Rectal smooth muscle tissue (tissue), 1 donor: ENCODE measurements around the gene HAUS2.
A peak's percentile ranks its signal among the peaks of the same experiment; 100 is the strongest.

Source experiments
- H3K27ac ChIP-seq: one replicate; pipeline ENCODE4 v1.7.0; 2013; ENCODE audit warnings: low read depth, low read length, inconsistent platforms
- H3K27me3 ChIP-seq: one replicate; pipeline ENCODE4 v1.7.0; 2013; ENCODE audit warnings: low read length; ENCODE audit not compliant: control insufficient read depth, insufficient read depth
- H3K36me3 ChIP-seq: one replicate; pipeline ENCODE4 v1.7.0; 2013; ENCODE audit warnings: low read length; ENCODE audit not compliant: control insufficient read depth, insufficient read depth
- H3K4me1 ChIP-seq: one replicate; pipeline ENCODE4 v1.7.0; 2013; ENCODE audit warnings: low read length; ENCODE audit not compliant: control insufficient read depth, insufficient read depth
- H3K4me3 ChIP-seq: one replicate; pipeline ENCODE4 v1.7.0; 2013; ENCODE audit warnings: low read length
- H3K9ac ChIP-seq: one replicate; pipeline ENCODE4 v1.7.0; 2013; ENCODE audit warnings: low read length

Gene HAUS2

GRCh38 chr15:42548249-42549031, at the start of gene HAUS2, which contains the start of gene LRRC57:
TSS of gene HAUS2 (plus strand) at chr15:42548838. CDS start at chr15:42548873, 35 bp downstream.
TSS of gene LRRC57 (minus strand) at chr15:42548793. CDS start at chr15:42548434, 359 bp downstream.
- H3K27ac ChIP-seq, result peak within 1 kb of the TSS; percentile 96
- peak within 1 kb of the TSS; percentile 94 for H3K4me3 ChIP-seq
- peaks cover 12% of the 10 kb centered on the region for H3K4me1 ChIP-seq
- H3K27me3 ChIP-seq, result no peaks in the 10 kb centered on the region
- peaks cover 9% of the 10 kb centered on the region for H3K36me3 ChIP-seq
- H3K9ac ChIP-seq, result peak within 1 kb of the TSS; percentile 90

DNA sequence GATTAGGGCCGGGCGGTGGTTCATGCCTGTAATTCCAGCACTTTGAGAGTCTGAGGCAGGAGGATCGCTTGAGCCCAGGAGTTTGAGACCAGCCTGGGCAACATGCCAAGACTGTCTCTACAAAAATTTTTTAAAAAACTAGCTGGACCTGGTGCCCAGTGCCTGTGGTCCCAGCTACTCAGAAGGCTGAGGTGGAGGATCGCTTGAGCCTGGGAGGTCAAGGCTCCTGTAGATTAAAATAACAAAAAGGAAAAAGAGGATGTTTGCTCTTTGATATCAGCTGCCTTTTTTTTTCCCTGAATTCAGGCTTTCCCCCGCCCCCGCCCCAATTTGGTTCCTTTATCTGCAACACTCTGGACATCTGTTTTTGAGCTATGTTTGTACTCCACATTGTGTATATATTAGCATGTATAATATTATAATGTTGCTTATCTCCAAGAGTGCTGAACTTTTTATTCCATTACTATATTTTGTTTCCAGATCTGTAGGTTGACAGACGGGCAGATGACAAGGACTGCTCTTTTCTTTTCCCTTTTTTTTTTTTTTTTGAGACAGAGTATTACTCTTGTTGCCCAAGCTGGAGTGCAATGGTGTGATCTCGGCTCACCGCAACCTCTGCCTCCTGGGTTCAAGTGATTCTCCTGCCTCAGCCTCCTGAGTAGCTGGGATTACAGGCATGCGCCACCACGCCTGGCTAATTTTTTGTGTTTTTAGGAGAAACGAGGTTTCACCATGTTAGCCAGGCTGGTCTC, 48.6 kb upstream of the HAUS2 start:
- Histone ChIP-seq H3K36me3 (no peaks in the 10 kb centered on the region), H3K27me3 (no peaks in the 10 kb centered on the region), H3K9ac (no peak overlapping the region), H3K4me1 (no peaks in the 10 kb centered on the region), H3K4me3 (no peak overlapping the region), H3K27ac (no peak overlapping the region)

GRCh38 chr15:42502477-42502876, 46.2 kb upstream of the HAUS2 start:
- Histone ChIP-seq H3K4me3 (no peak overlapping the region), H3K4me1 (no peaks in the 10 kb centered on the region), H3K9ac (no peak overlapping the region), H3K27me3 (no peaks in the 10 kb centered on the region), H3K36me3 (no peaks in the 10 kb centered on the region), H3K27ac (no peak overlapping the region)

- Histone ChIP-seq H3K9ac (no peak overlapping the region), H3K4me1 (no peaks in the 10 kb centered on the region), H3K36me3 (no peaks in the 10 kb centered on the region), H3K4me3 (no peak overlapping the region), H3K27ac (no peak overlapping the region), H3K27me3 (no peaks in the 10 kb centered on the region)
These were observed 44.8 kb upstream of the HAUS2 start for GRCh38 chr15:42503825-42504224.

DNA sequence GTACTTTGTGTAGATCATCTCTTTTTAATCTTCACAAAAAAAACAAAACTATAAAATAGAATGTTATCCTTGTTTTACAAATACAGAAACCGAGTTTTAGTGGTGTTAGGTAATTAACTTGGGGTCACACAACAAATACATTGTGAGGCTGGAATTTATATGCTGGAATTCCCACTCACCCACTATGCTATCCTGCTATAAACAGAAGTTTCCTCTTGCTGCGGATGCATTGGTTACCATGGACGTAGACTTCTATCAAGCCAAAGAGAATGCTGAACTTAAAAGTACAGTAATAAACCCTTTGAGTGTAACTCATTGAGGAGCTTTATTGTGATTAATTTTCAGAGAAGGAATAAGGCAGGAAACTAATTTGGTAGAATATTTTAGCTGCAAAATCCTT, 44.0 kb upstream of the HAUS2 start:
- H3K27me3 ChIP-seq, result no peaks in the 10 kb centered on the region
- H3K9ac ChIP-seq, result no peak overlapping the region
- H3K4me3 ChIP-seq, result no peak overlapping the region
- no peak overlapping the region for H3K27ac ChIP-seq
- no peaks in the 10 kb centered on the region for H3K36me3 ChIP-seq
- no peaks in the 10 kb centered on the region for H3K4me1 ChIP-seq

GRCh38 chr15:42507514-42507913, 41.1 kb upstream of the HAUS2 start:
- Histone ChIP-seq H3K9ac (no peak overlapping the region), H3K4me3 (no peak overlapping the region), H3K4me1 (no peaks in the 10 kb centered on the region), H3K27me3 (no peaks in the 10 kb centered on the region), H3K27ac (no peak overlapping the region), H3K36me3 (no peaks in the 10 kb centered on the region)

- no peaks in the 10 kb centered on the region for H3K27me3 ChIP-seq
- H3K4me1 ChIP-seq, result no peaks in the 10 kb centered on the region
- H3K36me3 ChIP-seq, result peaks cover under 1% of the 10 kb centered on the region
- no peak overlapping the region for H3K9ac ChIP-seq
- no peak overlapping the region for H3K4me3 ChIP-seq
- H3K27ac ChIP-seq, result peak overlapping the region; percentile 33
These were observed 40.4 kb upstream of the HAUS2 start for GRCh38 chr15:42508263-42508690.

- Histone ChIP-seq H3K9ac (no peak overlapping the region), H3K36me3 (peaks cover 10% of the 10 kb centered on the region), H3K4me3 (no peak overlapping the region), H3K27ac (peak overlapping the region; percentile 39), H3K4me1 (no peaks in the 10 kb centered on the region), H3K27me3 (no peaks in the 10 kb centered on the region)
These were observed 38.2 kb upstream of the HAUS2 start for GRCh38 chr15:42510258-42511006.

DNA sequence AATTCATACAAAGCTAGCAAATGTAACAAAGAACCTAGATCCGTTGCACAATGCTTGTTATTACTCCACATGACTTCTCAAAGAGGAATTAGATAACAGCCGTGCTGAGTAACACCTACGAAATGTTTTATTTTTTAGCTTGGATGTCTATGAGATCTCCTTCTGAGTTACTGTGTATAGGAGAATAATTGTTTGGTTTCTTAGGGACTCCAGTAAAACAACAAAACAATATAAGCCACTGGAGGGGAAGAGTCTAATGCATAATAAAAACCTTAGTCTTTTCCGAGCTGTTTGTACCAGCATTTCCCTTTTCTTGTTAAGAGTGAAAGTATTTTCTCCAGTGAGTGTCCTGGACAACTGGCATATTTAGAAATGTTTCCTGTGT, 37.6 kb upstream of the HAUS2 start:
- H3K4me1 ChIP-seq, result no peaks in the 10 kb centered on the region
- peak overlapping the region; percentile 39 for H3K27ac ChIP-seq
- H3K4me3 ChIP-seq, result no peak overlapping the region

DNA sequence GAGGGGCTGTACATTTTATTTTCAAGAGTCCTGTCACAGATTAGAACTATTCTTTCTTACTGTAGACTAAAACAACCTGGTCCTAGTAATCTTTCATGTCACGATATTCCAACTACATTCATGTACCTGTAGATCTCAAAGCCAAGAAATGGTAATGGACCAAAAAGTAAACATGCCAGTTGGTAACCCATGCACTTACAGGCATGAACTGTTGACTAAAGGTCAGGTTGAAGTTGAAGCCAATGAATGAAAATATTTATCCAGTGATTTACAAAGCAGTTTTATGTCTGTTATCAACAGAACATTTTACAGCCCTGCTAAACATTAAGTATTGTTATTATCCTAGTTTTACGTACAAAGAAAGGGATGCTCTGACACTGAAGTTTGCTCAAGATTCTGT, 25.3 kb upstream of the HAUS2 start:
- Histone ChIP-seq H3K4me3 (no peak overlapping the region), H3K27ac (no peak overlapping the region), H3K4me1 (no peaks in the 10 kb centered on the region), H3K27me3 (no peaks in the 10 kb centered on the region), H3K36me3 (peaks cover 5% of the 10 kb centered on the region), H3K9ac (no peak overlapping the region)

More for the DNA sequence above, 37.6 kb upstream of the HAUS2 start:
- Histone ChIP-seq H3K9ac (no peak overlapping the region), H3K36me3 (peaks cover 14% of the 10 kb centered on the region), H3K27me3 (no peaks in the 10 kb centered on the region)

DNA sequence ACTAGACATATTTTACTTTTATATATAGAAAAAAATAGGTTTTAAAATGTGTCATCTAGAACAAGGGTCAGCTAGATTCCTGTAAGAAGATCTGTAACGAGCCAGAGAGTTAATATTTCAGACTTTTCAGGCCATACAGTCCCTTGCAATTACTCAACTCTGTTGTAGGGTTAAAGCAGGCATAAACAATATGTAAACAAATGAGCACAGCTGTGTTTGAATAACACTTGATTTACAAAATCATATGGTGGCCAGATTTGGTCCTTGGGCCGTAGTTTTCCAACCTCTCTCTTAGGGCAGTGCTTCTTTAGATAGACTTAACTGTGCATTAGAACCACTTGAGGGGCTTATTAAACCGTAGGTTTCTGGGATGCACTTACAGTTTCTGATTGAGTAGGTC, 19.7 kb upstream of the HAUS2 start:
- Histone ChIP-seq H3K4me3 (no peak overlapping the region), H3K27me3 (no peaks in the 10 kb centered on the region), H3K27ac (no peak overlapping the region), H3K9ac (no peak overlapping the region), H3K36me3 (peaks cover 17% of the 10 kb centered on the region), H3K4me1 (no peaks in the 10 kb centered on the region)

DNA sequence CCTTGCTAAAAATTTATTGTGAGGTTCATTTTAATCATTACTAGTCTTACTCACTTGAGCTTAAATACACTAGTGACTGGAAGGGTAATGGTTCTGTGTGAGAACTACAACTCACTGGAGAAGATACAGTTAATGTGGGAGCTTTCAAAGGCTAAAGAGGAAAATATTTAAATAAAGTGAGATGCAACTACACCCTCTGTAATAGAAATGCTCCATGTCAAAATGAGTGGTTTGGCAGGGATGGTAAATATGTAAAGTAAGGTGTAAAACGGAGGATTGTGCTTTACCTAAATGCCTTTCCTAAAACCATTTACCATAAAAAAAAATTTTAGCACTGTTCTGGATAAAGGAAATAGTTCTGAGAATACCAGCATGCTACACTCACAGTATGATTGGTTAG, 15.4 kb upstream of the HAUS2 start:
- Histone ChIP-seq H3K4me1 (no peaks in the 10 kb centered on the region), H3K4me3 (no peak overlapping the region)

More for the DNA sequence above, 15.4 kb upstream of the HAUS2 start:
- Histone ChIP-seq H3K27ac (no peak overlapping the region), H3K9ac (no peak overlapping the region), H3K36me3 (peaks cover 20% of the 10 kb centered on the region), H3K27me3 (no peaks in the 10 kb centered on the region)
